Measurements from ENCODE around the gene KSR2.
A peak's percentile ranks its signal among the peaks of the same experiment; 100 is the strongest.
"Not testable (repeated sequence)": the region's sequence is repeated elsewhere in the genome, so short reads cannot be mapped to it uniquely, and the experiment has no call there.

KSR2 gene

DNA sequence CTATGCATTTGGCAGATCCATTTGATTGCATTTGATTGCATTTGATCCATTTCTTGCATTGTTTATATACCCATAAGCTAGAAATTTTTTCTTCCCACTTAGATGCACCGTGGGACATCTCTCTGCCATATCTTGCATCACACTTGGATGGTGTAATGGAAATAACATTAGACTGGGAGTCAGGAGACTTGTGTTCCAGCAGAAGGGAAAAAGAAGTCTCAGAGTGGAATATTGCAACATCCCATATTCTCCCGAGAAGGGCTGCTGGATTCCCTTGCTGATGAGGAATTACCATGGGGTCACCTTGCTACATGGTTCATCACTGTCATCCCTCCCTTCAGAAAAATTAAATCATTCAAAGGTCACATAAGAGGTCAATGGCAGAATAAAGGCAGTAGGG, 78.1 kb downstream of the KSR2 start:
- peak; percentile 63 for DNase-seq (ENCODE audit: low read depth)

GRCh38 chr12:117890137-117890536, 78.7 kb downstream of the KSR2 start:
- no peak for DNase-seq (ENCODE audit: low read depth)

- no peak for DNase-seq (ENCODE audit: low read depth)
Observed at GRCh38 chr12:117889098-117889497, 79.7 kb downstream of the KSR2 start.

GRCh38 chr12:117885211-117885610, 83.6 kb downstream of the KSR2 start:
- no peak for DNase-seq (ENCODE audit: low read depth)

- no peak for DNase-seq (ENCODE audit: low read depth)
Observed at GRCh38 chr12:117884161-117884560, 84.6 kb downstream of the KSR2 start.

DNA sequence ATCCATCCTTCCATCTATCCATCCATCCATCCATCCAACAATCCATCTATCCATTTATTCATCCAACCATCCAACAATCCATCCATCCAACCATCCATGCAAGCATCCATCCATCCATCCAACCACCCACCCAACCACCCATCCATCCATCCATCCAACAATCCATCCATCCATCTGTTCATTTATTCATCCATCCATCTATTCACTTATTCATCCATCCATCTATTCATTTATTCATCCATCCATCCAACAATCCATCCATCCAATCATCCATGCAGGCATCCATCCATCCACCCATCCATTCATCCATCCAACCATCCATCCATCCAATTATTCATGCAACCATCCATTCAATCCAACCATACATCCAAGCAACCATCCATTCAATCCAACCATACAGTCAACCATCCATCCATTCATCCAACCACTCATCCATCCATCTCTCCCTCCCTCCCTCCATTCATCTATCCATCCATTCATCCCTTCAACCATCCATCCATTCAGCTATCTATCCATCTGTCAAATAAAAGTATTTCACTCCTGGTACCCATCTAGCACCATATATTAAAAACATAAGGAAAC, 86.1 kb downstream of the KSR2 start:
- no peak for DNase-seq (ENCODE audit: low read depth)

- no peak for DNase-seq (ENCODE audit: low read depth)
Observed at GRCh38 chr12:117882181-117882580, 86.6 kb downstream of the KSR2 start.

GRCh38 chr12:117881517-117881916, 87.3 kb downstream of the KSR2 start:
- no peak for DNase-seq (ENCODE audit: low read depth)

GRCh38 chr12:117878605-117879004, 90.2 kb downstream of the KSR2 start:
- no peak for DNase-seq (ENCODE audit: low read depth)

- DNase-seq (ENCODE audit: low read depth) = no peak
Observed at GRCh38 chr12:117876436-117876816, 92.4 kb downstream of the KSR2 start.

DNA sequence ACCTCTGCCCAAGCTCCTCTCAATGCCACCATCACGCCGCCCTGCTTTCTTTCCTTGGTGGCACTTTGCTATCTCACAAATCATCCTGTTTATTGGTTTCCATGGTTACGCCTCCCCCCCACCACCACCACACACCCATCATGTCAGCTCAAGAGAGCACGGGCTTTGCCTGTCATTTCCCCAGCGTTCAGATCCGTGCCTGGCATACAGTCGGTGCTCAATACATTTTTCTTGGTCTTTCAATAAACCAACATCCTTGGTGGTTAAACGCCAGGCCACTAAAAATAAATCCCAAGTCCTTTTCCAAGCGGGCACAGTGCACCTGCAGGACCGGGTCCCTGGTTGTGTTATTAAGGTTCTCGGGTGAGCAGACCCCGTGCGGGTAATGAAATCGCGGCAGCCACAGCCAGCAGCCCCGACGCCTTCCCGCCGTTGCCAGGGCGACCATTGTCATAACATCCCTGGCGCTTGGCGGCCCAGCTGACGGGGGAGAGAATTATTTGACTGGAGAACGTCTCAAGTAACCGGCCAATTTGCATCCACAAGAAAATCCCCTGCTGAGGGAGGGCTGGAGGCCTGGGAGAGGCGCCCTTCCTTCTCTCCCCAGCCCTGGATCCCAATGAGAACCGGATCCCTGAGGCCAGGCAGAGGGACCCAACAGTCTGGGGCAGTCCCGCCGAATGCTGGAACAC, 92.9 kb downstream of the KSR2 start:
- peak; percentile 10 for DNase-seq (ENCODE audit: low read depth)

GRCh38 chr12:117874842-117875434, 93.9 kb downstream of the KSR2 start:
- peak; percentile 51 for DNase-seq (ENCODE audit: low read depth)

GRCh38 chr12:117874198-117874597, 94.6 kb downstream of the KSR2 start:
- not testable (repeated sequence) for DNase-seq (ENCODE audit: low read depth)

DNA sequence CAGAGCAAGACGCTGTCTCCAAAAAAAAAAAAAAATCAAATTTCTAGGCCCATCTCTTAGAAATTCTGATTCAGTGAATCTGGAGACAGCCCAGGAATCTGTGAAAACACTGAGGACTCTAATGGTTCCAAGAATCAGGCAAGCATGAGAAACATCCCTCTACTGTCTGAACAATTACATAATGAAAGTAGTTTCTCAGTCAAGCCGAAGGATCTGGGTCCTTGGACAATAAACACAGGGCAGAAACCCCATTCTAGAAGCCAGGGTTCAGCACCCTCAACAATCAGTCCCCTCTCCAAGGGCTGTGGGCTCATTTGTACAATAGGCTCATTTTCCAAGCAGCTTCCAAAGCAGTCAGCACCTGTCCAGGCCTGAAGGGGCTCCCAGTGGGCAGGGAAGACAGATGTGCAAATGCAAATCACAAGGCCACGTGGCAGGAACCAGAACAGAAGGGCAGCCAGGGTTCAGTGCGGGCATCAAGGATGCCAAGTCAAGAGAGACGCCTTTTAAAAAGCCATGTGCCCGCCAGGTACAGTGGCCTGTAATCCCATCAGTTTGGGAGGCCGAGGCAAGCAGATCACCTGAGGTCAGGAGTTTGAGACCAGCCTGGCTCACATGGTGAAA, 96.1 kb downstream of the KSR2 start:
- DNase-seq (ENCODE audit: low read depth) = no peak

- no peak for DNase-seq (ENCODE audit: low read depth)
Observed at GRCh38 chr12:117869551-117869950, 99.2 kb downstream of the KSR2 start.

DNA sequence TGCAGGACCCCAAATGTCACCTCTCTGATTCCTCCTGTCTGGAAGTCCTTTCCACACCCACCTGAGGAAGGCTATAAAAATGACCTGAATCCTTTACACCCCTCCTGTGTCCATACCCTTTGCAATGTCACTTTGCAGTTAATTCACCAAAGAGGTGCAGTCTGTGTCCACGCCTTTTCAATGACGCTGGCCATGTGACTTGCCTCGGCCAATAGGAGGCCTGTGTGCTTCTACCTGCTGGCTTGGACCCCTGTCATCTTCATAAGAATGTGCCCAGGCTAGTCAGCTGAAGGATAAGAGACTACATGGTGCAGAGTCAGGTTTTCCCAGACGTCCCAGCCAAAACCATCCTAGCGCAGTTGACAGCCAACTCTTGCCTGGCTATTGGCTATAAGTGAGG, 101.4 kb downstream of the KSR2 start:
- DNase-seq (ENCODE audit: low read depth) = no peak

GRCh38 chr12:117865505-117865904, 103.3 kb downstream of the KSR2 start:
- no peak for DNase-seq (ENCODE audit: low read depth)

DNA sequence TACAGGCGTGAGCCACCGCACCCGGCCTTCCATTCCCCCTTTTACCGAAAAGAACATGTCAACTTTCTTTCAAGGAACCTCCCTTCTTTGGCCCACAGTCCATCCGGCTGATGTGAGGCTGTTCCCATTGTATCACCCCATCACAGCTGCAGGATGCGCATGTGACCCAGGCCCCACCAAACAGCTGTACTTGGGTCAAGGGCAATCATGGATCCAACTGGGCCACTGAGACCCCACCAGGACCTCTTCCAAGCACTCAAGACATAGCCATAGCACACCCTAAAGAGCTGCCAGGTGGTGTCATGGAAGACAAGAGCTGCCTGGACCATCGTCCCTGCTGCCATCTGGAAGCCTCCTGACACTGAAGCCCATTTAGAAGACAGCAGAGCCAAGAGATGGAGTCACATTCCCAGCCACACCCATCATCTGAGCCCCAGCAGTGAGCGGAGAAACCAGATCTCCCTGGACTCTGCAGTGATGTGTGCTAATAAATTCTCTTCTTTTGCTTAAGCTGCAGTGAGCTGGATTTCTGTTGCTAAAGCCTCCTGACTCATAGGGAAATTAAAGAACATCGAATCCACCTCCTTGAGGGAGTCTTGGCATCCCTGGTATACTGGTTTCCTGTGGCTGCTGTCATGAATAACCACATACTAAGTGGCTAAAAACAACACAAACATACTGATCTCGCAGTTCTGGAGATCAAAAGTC, 105.6 kb downstream of the KSR2 start:
- DNase-seq (ENCODE audit: low read depth) = peak; percentile 68

GRCh38 chr12:117861691-117862090, 107.1 kb downstream of the KSR2 start:
- DNase-seq (ENCODE audit: low read depth) = no peak

- not testable (repeated sequence) for DNase-seq (ENCODE audit: low read depth)
Observed at GRCh38 chr12:117860787-117861290, 108.0 kb downstream of the KSR2 start.

GRCh38 chr12:117860111-117860510, 108.7 kb downstream of the KSR2 start:
- DNase-seq (ENCODE audit: low read depth) = no peak
